GM12892 (cell line): ENCODE measurements around the gene SMIM13.

Experiments used
- POLR2A ChIP-seq: IDR thresholded peaks from 2 replicates; pipeline ENCODE4 v1.6.1; 2011; ENCODE audit warnings: low read depth, low read length, control low read depth
- POLR2AphosphoS5 ChIP-seq: IDR thresholded peaks from 2 replicates; pipeline ENCODE4 v1.6.1; 2011; ENCODE audit warnings: low read depth, low read length, control low read depth

DNA sequence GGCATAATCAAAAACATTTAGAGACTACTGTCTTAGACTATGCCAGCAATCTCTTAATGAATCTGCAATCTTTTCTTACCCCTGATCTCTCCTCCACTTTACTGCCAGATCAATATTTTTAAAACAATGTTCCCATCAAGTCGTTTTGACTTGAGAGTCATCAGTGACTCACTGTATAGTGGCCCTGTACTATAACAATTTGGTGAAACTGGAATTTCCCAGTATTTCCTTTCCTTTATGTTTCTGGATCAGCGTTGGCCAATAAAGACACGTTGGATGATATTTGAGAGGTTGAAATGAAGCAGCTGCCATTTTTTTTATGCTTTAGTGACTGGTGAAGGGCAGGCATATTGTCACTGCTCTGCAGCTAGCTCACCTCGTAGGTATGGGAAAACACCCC, 10.1 kb upstream of the SMIM13 start:
- TF ChIP-seq POLR2A (no peak), POLR2AphosphoS5 (no peak)
